ENCODE measurements around the gene VAMP7. TPM values are rescaled to one million over a fixed set of nuclear protein-coding genes. Genes with fewer than 3 reads are reported as not detected.
"Not testable (repeated sequence)": the region's sequence is repeated elsewhere in the genome, so short reads cannot be mapped to it uniquely, and the experiment has no call there.

Gene VAMP7
- total RNA-seq, 2 donors from 2014 or later = 20.0 to 37.4 TPM

GRCh38 chrX:155972241-155972640, 91.1 kb downstream of the VAMP7 start:
- DNase-seq; H3K4me3 Mint-ChIP-seq; H3K9me3 ChIP-seq (ENCODE audit: control insufficient read depth, low read length, poor library complexity, severe bottlenecking); ATAC-seq; H3K36me3 Mint-ChIP-seq (ENCODE audit: low read depth); H3K4me1 Mint-ChIP-seq; H3K27ac Mint-ChIP-seq: not testable (repeated sequence)
- H3K27me3 Mint-ChIP-seq = peaks cover 15% of the 10 kb centered on the region

GRCh38 chrX:155983326-155983725, 102.2 kb downstream of the VAMP7 start:
- no peaks in the 10 kb centered on the region for H3K36me3 Mint-ChIP-seq (ENCODE audit: low read depth)
- no peak for ATAC-seq
- H3K27ac Mint-ChIP-seq = no peak overlapping the region
- no peaks in the 10 kb centered on the region for H3K27me3 Mint-ChIP-seq
- no peak for DNase-seq
- H3K4me1 Mint-ChIP-seq = no peaks in the 10 kb centered on the region
- H3K9me3 ChIP-seq (ENCODE audit: control insufficient read depth, low read length, poor library complexity, severe bottlenecking) = no peaks in the 10 kb centered on the region
- H3K4me3 Mint-ChIP-seq = no peak overlapping the region

- DNase-seq (no peak), ATAC-seq (no peak)
- Mint-ChIP-seq H3K27ac (no peak overlapping the region), H3K36me3 (ENCODE audit: low read depth) (no peaks in the 10 kb centered on the region), H3K4me3 (no peak overlapping the region), H3K27me3 (no peaks in the 10 kb centered on the region), H3K4me1 (no peaks in the 10 kb centered on the region)
- no peaks in the 10 kb centered on the region for H3K9me3 ChIP-seq (ENCODE audit: control insufficient read depth, low read length, poor library complexity, severe bottlenecking)
Observed at GRCh38 chrX:155985208-155985607, 104.1 kb downstream of the VAMP7 start.

GRCh38 chrX:155986995-155987394, 105.8 kb downstream of the VAMP7 start:
- DNase-seq, ATAC-seq: not testable (repeated sequence)

GRCh38 chrX:155988859-155989258, 107.7 kb downstream of the VAMP7 start:
- H3K36me3 Mint-ChIP-seq (ENCODE audit: low read depth) = no peaks in the 10 kb centered on the region
- H3K27ac Mint-ChIP-seq = no peak overlapping the region
- DNase-seq (no peak), ATAC-seq (no peak)
- no peaks in the 10 kb centered on the region for H3K27me3 Mint-ChIP-seq
- no peaks in the 10 kb centered on the region for H3K4me1 Mint-ChIP-seq
- no peak overlapping the region for H3K4me3 Mint-ChIP-seq
- H3K9me3 ChIP-seq (ENCODE audit: control insufficient read depth, low read length, poor library complexity, severe bottlenecking) = no peaks in the 10 kb centered on the region

More at GRCh38 chrX:155986995-155987394, 105.8 kb downstream of the VAMP7 start:
- H3K9me3 ChIP-seq (ENCODE audit: control insufficient read depth, low read length, poor library complexity, severe bottlenecking); H3K27ac Mint-ChIP-seq; H3K4me3 Mint-ChIP-seq; H3K4me1 Mint-ChIP-seq; H3K36me3 Mint-ChIP-seq (ENCODE audit: low read depth); H3K27me3 Mint-ChIP-seq: not testable (repeated sequence)

Other genes starting within 250 kb of the VAMP7 start
- 1 to 10 TPM; 2.8 TPM for gene IL9R, start 116.4 kb downstream of the VAMP7 start, total RNA-seq